Measurements from ENCODE around the gene LTBP4. TPM values are rescaled to one million over a fixed set of nuclear protein-coding genes. Genes with fewer than 3 reads are reported as not detected.

The LTBP4 gene
- polyA plus RNA-seq, 1 donor from 2014 or later: 22.1 TPM

GRCh38 chr19:40599331-40599901 lies 1.8 kb upstream of the LTBP4 start:
- peaks cover 42% of the 10 kb centered on the region for H3K27me3 Mint-ChIP-seq
- no peaks in the 10 kb centered on the region for H3K36me3 Mint-ChIP-seq
- H3K9me3 Mint-ChIP-seq: peaks cover 0 to 3% (median 0%) of the 10 kb centered on the region in 3 donors
- H3K4me1 Mint-ChIP-seq: peaks cover 16 to 31% (median 23%) of the 10 kb centered on the region in 3 donors
- H3K4me3 Mint-ChIP-seq: peak overlapping the region in 3 of 4 donors; percentile 28 to 84 (median 68)
- peak overlapping the region in 2 of 3 donors; percentile 7 to 78 for H3K27ac Mint-ChIP-seq

GRCh38 chr19:40599902-40600569 lies 1.1 kb upstream of the LTBP4 start:
- peaks cover 0 to 2% (median 0%) of the 10 kb centered on the region in 3 donors for H3K9me3 Mint-ChIP-seq
- peaks cover 40% of the 10 kb centered on the region for H3K27me3 Mint-ChIP-seq
- H3K27ac Mint-ChIP-seq: peak overlapping the region in 2 of 3 donors; percentile 7 to 78
- peak overlapping the region; percentile 55 to 86 (median 76) for H3K4me3 Mint-ChIP-seq
- H3K4me1 Mint-ChIP-seq: peaks cover 16 to 32% (median 26%) of the 10 kb centered on the region in 3 donors
- no peaks in the 10 kb centered on the region for H3K36me3 Mint-ChIP-seq

- peaks cover 16 to 35% (median 28%) of the 10 kb centered on the region in 3 donors for H3K4me1 Mint-ChIP-seq
- peak overlapping the region in 1 of 3 donors; percentile 26 for H3K27ac Mint-ChIP-seq
- no peaks in the 10 kb centered on the region for H3K36me3 Mint-ChIP-seq
- H3K27me3 Mint-ChIP-seq: peaks cover 40% of the 10 kb centered on the region
- H3K4me3 Mint-ChIP-seq: peak overlapping the region; percentile 47 to 86 (median 67)
- peaks cover 0 to 2% (median 0%) of the 10 kb centered on the region in 3 donors for H3K9me3 Mint-ChIP-seq
These were observed 517 bp upstream of the LTBP4 start for GRCh38 chr19:40600570-40601133.

- Mint-ChIP-seq H3K9me3 (peaks cover 0 to 2% (median 0%) of the 10 kb centered on the region in 3 donors), H3K27ac (peak overlapping the region in 1 of 3 donors; percentile 64), H3K27me3 (peaks cover 28% of the 10 kb centered on the region), H3K4me1 (peaks cover 10 to 45% (median 32%) of the 10 kb centered on the region in 3 donors), H3K4me3 (peak overlapping the region in 3 of 4 donors; percentile 49 to 65 (median 64)), H3K36me3 (no peaks in the 10 kb centered on the region)
These were observed 1.9 kb downstream of the LTBP4 start for GRCh38 chr19:40603071-40603388.

GRCh38 chr19:40603389-40604170 lies 2.4 kb downstream of the LTBP4 start:
- Mint-ChIP-seq H3K4me1 (peaks cover 10 to 45% (median 32%) of the 10 kb centered on the region in 3 donors), H3K27ac (peak overlapping the region; percentile 64 to 92 (median 69)), H3K4me3 (peak overlapping the region; percentile 64 to 98 (median 84)), H3K27me3 (peaks cover 24% of the 10 kb centered on the region), H3K36me3 (no peaks in the 10 kb centered on the region), H3K9me3 (peaks cover 0 to 2% (median 0%) of the 10 kb centered on the region in 3 donors)

GRCh38 chr19:40604171-40604646 lies 3.0 kb downstream of the LTBP4 start:
- Mint-ChIP-seq H3K9me3 (peaks cover 0 to 2% (median 0%) of the 10 kb centered on the region in 3 donors), H3K4me1 (peaks cover 10 to 43% (median 33%) of the 10 kb centered on the region in 3 donors), H3K27me3 (peaks cover 19% of the 10 kb centered on the region), H3K36me3 (no peaks in the 10 kb centered on the region), H3K27ac (peak overlapping the region; percentile 64 to 92 (median 69)), H3K4me3 (peak overlapping the region; percentile 64 to 98 (median 84))

- Mint-ChIP-seq H3K4me1 (peaks cover 12 to 40% (median 30%) of the 10 kb centered on the region in 3 donors), H3K4me3 (peak overlapping the region; percentile 64 to 92 (median 88)), H3K36me3 (no peaks in the 10 kb centered on the region), H3K9me3 (peaks cover 0 to 2% (median 0%) of the 10 kb centered on the region in 3 donors), H3K27me3 (peaks cover 14% of the 10 kb centered on the region), H3K27ac (peak overlapping the region; percentile 64 to 91 (median 69))
These were observed 3.6 kb downstream of the LTBP4 start for GRCh38 chr19:40604647-40605215.

- Mint-ChIP-seq H3K36me3 (no peaks in the 10 kb centered on the region), H3K27ac (peak overlapping the region; percentile 64 to 91 (median 69)), H3K4me3 (peak overlapping the region; percentile 64 to 92 (median 88)), H3K4me1 (peaks cover 12 to 42% (median 34%) of the 10 kb centered on the region in 3 donors), H3K27me3 (peaks cover 12% of the 10 kb centered on the region), H3K9me3 (peaks cover 0 to 2% (median 0%) of the 10 kb centered on the region in 3 donors)
These were observed 4.2 kb downstream of the LTBP4 start for GRCh38 chr19:40605216-40605971.

- H3K36me3 Mint-ChIP-seq: no peaks in the 10 kb centered on the region
- peak overlapping the region in 3 of 4 donors; percentile 64 to 85 (median 78) for H3K4me3 Mint-ChIP-seq
- H3K4me1 Mint-ChIP-seq: peaks cover 16 to 44% (median 38%) of the 10 kb centered on the region in 3 donors
- H3K27ac Mint-ChIP-seq: peak overlapping the region in 1 of 3 donors; percentile 64
- H3K27me3 Mint-ChIP-seq: peaks cover 2% of the 10 kb centered on the region
- peaks cover 0 to 2% (median 0%) of the 10 kb centered on the region in 3 donors for H3K9me3 Mint-ChIP-seq
These were observed 6.4 kb downstream of the LTBP4 start for GRCh38 chr19:40607311-40608239.

- Mint-ChIP-seq H3K9me3 (peaks cover 0 to 2% (median 0%) of the 10 kb centered on the region in 3 donors), H3K4me1 (peaks cover 16 to 46% (median 36%) of the 10 kb centered on the region in 3 donors), H3K27ac (peak overlapping the region in 1 of 3 donors; percentile 64), H3K27me3 (no peaks in the 10 kb centered on the region), H3K36me3 (no peaks in the 10 kb centered on the region), H3K4me3 (peak overlapping the region in 2 of 4 donors; percentile 34 to 85)
These were observed 7.1 kb downstream of the LTBP4 start for GRCh38 chr19:40608240-40608621.

GRCh38 chr19:40608957-40609356 lies 7.8 kb downstream of the LTBP4 start:
- Mint-ChIP-seq H3K9me3 (peaks cover 0 to 1% (median 0%) of the 10 kb centered on the region in 3 donors), H3K4me3 (peak overlapping the region; percentile 83 to 93 (median 87)), H3K4me1 (peaks cover 18 to 44% (median 33%) of the 10 kb centered on the region in 3 donors), H3K27me3 (no peaks in the 10 kb centered on the region), H3K27ac (peak overlapping the region; percentile 46 to 92 (median 63)), H3K36me3 (no peaks in the 10 kb centered on the region)

- Mint-ChIP-seq H3K27me3 (no peaks in the 10 kb centered on the region), H3K9me3 (no peaks in the 10 kb centered on the region), H3K4me3 (peak overlapping the region; percentile 83 to 93 (median 87)), H3K27ac (peak overlapping the region; percentile 46 to 97 (median 68)), H3K36me3 (no peaks in the 10 kb centered on the region), H3K4me1 (peaks cover 18 to 43% (median 29%) of the 10 kb centered on the region in 3 donors)
These were observed 8.6 kb downstream of the LTBP4 start for GRCh38 chr19:40609561-40610395.

All from IgD-negative memory B cell (primary cell).